Measurements from ENCODE around the gene FDXR. TPM values are rescaled to one million over a fixed set of nuclear protein-coding genes. Genes with fewer than 3 reads are reported as not detected.

FDXR gene
- total and polyA plus RNA-seq, 9 of the 15 experiments (the other 6 are each of a cell fraction or from before 2014, with no cell fraction given) = 0.89 to 70.7 (median 30.9) TPM

- peak in 1 of 2 experiments; percentile 38; a peak in 1 of 3 replicates for TF ChIP-seq CBX3 (IDR thresholded peaks at IDR 0.05; ENCODE audit: borderline replicate concordance in 1 of 2, low read length in 2 of 2)
- no peak for TF ChIP-seq ELF1 (tag; IDR thresholded peaks at IDR 0.05)
- TF ChIP-seq NEUROD1 (IDR thresholded peaks at IDR 0.05; ENCODE audit: borderline replicate concordance, low read depth, low read length, partially characterized antibody) = peak; percentile 24
- no peak for TF ChIP-seq FOXJ3 (CRISPR knock-in tag; IDR thresholded peaks at IDR 0.05)
- TF ChIP-seq SMC3 (conservative IDR thresholded peaks at IDR 0.05; ENCODE audit: insufficient read depth, low read depth, low read length) = peak; percentile 85
- no peak for TF ChIP-seq CCNT2 (IDR thresholded peaks at IDR 0.05; ENCODE audit: borderline replicate concordance, extremely low read depth, insufficient read length, low read depth, low read length)
- TF ChIP-seq PURB (CRISPR knock-in tag; IDR thresholded peaks at IDR 0.05; ENCODE audit: low read depth) = no peak
- TF ChIP-seq, protein P1, sequence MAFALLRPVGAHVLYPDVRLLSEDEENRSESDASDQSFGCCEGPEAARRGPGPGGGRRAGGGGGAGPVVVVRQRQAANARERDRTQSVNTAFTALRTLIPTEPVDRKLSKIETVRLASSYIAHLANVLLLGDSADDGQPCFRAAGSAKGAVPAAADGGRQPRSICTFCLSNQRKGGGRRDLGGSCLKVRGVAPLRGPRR (CRISPR knock-in tag; IDR thresholded peaks at IDR 0.05) = no peak
- no peak for TF ChIP-seq CHCHD3 (CRISPR knock-in tag; IDR thresholded peaks at IDR 0.05)
- TF ChIP-seq TCF7 (IDR thresholded peaks at IDR 0.05; ENCODE audit: borderline replicate concordance) = no peak
- TF ChIP-seq DIDO1 (tag; IDR thresholded peaks at IDR 0.05; ENCODE audit: low read depth) = no peak
- peak; percentile 79 for TF ChIP-seq REST (IDR thresholded peaks at IDR 0.05; ENCODE audit: borderline replicate concordance)
- TF ChIP-seq REST (CRISPR knock-in tag; IDR thresholded peaks at IDR 0.05; ENCODE audit: low read depth) = no peak
- no peak for TF ChIP-seq BCL6 (CRISPR knock-in tag; IDR thresholded peaks at IDR 0.05)
- no peak for TF ChIP-seq ILK (tag; IDR thresholded peaks at IDR 0.05; ENCODE audit: borderline replicate concordance, low read depth)
- TF ChIP-seq SRF (CRISPR knock-in tag; IDR thresholded peaks at IDR 0.05) = 0 out of 4 replicates have a peak, but pooled peaks of 1 of the 2 experiments have one; percentile 22
- TF ChIP-seq, protein P2, sequence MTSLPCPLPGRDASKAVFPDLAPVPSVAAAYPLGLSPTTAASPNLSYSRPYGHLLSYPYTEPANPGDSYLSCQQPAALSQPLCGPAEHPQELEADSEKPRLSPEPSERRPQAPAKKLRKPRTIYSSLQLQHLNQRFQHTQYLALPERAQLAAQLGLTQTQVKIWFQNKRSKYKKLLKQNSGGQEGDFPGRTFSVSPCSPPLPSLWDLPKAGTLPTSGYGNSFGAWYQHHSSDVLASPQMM (CRISPR knock-in tag; IDR thresholded peaks at IDR 0.05) = no peak
- TF ChIP-seq, protein P3, sequence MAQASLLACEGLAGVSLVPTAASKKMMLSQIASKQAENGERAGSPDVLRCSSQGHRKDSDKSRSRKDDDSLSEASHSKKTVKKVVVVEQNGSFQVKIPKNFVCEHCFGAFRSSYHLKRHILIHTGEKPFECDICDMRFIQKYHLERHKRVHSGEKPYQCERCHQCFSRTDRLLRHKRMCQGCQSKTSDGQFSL (CRISPR knock-in tag; IDR thresholded peaks at IDR 0.05) = no peak
- TF ChIP-seq, protein P3 (tag; IDR thresholded peaks at IDR 0.05) = no peak
These were observed 7.9 kb downstream of the FDXR start (continued) for GRCh38 chr17:74864866-74865395.
